Measurements from ENCODE around the gene MXRA8. TPM values are rescaled to one million over a fixed set of nuclear protein-coding genes. Genes with fewer than 3 reads are reported as not detected.

Gene MXRA8
- total and polyA plus RNA-seq, 7 experiments from 2014 or later, result 0.39 to 2.2 (median 0.86) TPM

DNA sequence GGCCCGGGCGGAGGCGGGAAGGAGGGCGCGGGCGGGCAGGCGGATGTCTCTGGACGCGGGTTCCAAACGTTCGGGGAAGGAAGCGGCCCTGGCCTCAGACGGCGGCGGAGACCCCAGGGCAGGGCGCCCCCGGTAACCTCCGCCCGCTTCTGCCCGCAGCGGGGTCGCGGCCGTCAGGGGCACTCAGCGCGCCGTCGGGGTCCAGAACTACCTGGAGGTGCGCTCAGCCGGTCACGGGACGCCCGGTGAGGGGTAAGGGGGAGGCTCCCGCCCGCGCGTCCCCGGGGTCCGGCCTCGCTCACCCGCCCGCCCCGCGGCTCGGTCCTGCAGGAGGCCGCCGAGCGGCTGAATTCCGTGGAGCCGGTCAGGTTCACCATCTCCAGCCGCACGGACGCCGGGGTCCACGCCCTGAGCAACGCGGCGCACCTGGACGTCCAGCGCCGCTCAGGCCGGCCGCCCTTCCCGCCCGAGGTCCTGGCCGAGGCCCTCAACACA is 49.6 kb downstream of the MXRA8 start:
- Mint-ChIP-seq H3K9me3 (peaks cover 0 to 2% (median 0%) of the 10 kb centered on the region in 11 donors), H3K27me3 (no peaks in the 10 kb centered on the region), H3K4me1 (peaks cover 11 to 24% (median 17%) of the 10 kb centered on the region in 7 donors), H3K27ac (peak overlapping the region in 8 of 9 donors; percentile 47 to 91 (median 78)), H3K36me3 (peaks cover 0 to 6% (median 0%) of the 10 kb centered on the region in 5 donors), H3K4me3 (peak overlapping the region; percentile 62 to 91 (median 84))
- ChIA-PET POLR2A (interaction anchor here (1.3 kb wide), 1 partner anchor 15 kb away, joined by 3 read pairs; no protein-coding TSS in a partner anchor), CTCF (no interaction called here)
- peaks cover 31 to 34% of the 10 kb centered on the region in 2 donors for H3K4me1 ChIP-seq (ENCODE audit: control insufficient read depth in 2 of 2, insufficient read depth in 2 of 2, low read length in 2 of 2)
- DNase-seq (peak in 1 of 9 donors; percentile 23), ATAC-seq (no peak)
- H3K27me3 ChIP-seq (ENCODE audit: control insufficient read depth in 2 of 2, insufficient read depth in 2 of 2, low read length in 2 of 2), result no peaks in the 10 kb centered on the region
- intact Hi-C loops (cut with micrococcal nuclease), result loop anchor here (1.0 to 10.0 kb wide), 15 partner anchors 15 to 600 kb away; partner anchors contain the start of genes AURKAIP1 (in 2 of the 2), B3GALT6 (in 2 of the 2), C1orf159 (in 2 of the 2) and CPTP (in 2 of the 2)
- peak overlapping the region; percentile 64 for H3K4me3 ChIP-seq (ENCODE audit: low read length)
- peaks cover 0 to 36% (median 0%) of the 10 kb centered on the region in 3 experiments for H3K36me3 ChIP-seq (ENCODE audit: control insufficient read depth in 2 of 3, insufficient read depth in 3 of 3, low read length in 3 of 3)
- H3K9me3 ChIP-seq (ENCODE audit: control insufficient read depth in 2 of 3, low read length in 3 of 3), result no peaks in the 10 kb centered on the region
- H3K27ac ChIP-seq (ENCODE audit: low read depth, low read length), result peak overlapping the region; percentile 90

DNA sequence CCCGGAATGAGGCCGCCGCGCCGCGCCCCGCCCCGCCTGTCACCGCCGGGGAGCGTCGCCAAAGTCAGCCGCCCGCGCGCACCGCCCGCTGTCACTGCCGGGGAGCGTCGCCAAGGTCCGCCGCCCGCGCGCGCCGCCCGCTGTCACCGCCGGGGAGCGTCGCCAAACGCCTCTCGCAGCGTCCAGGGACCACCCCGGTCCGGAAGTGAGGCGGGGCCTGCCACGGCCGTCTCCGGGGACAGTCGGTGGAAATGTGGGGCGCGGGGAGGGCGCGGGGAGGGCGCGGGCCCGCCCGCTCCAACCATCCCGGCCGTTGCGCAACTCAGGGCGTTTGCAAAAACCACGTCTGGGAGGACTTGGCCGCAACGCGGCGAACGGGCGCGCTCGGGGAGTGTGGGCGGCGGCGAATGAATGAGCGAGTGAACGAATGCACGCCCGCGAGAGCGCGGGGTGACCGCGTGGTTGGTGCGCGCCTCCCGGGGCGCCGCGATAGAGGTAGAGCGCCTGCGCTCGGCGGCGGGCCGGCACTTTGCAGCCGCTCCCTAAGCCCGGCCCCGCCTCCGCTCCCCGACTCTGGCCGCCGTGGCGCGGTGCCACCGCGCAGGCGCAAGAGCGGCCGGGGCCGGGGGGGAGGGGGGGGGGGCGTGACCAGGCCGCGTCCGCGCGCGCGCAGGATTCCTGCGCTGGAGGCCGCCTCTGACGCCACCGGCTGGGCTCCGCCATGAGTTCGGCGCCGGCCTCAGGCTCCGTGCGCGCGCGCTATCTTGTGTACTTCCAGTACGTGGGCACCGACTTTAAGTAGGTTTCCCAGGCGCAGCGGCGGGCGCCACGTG is 50.2 kb downstream of the MXRA8 start, which contains the start of the genes ACAP3 and PUSL1:
TSS of gene ACAP3 (minus strand) at position 8 of the 833 bp plus-strand sequence. CDS start 115 bp downstream, outside the sequence.
TSS of gene PUSL1 (plus strand) at position 675 of the 833 bp plus-strand sequence. CDS start at position 722, 47 bp downstream.
- H3K4me3 Mint-ChIP-seq, result peak within 1 kb of the TSS; percentile 82 to 94 (median 88)
- no peaks in the 10 kb centered on the region for H3K27me3 Mint-ChIP-seq
- peaks cover 0 to 2% (median 0%) of the 10 kb centered on the region in 11 donors for H3K9me3 Mint-ChIP-seq
- intact Hi-C loops (cut with micrococcal nuclease), result loop anchor here (1.0 to 10.0 kb wide), 15 partner anchors 16 to 601 kb away; partner anchors contain the start of genes AURKAIP1 (in 2 of the 2), B3GALT6 (in 2 of the 2), C1orf159 (in 2 of the 2) and CPTP (in 2 of the 2)
- Histone ChIP-seq H3K27ac (ENCODE audit: low read depth, low read length) (peak within 1 kb of the TSS; percentile 90), H3K9me3 (ENCODE audit: control insufficient read depth in 2 of 3, low read length in 3 of 3) (no peaks in the 10 kb centered on the region), H3K36me3 (ENCODE audit: control insufficient read depth in 2 of 3, insufficient read depth in 3 of 3, low read length in 3 of 3) (peaks cover 0 to 29% (median 0%) of the 10 kb centered on the region in 3 experiments), H3K4me1 (ENCODE audit: control insufficient read depth in 2 of 2, insufficient read depth in 2 of 2, low read length in 2 of 2) (peaks cover 31 to 34% of the 10 kb centered on the region in 2 donors), H3K4me3 (ENCODE audit: low read length) (peak within 1 kb of the TSS; percentile 83), H3K27me3 (ENCODE audit: control insufficient read depth in 2 of 2, insufficient read depth in 2 of 2, low read length in 2 of 2) (no peaks in the 10 kb centered on the region)
- ChIA-PET POLR2A (interaction anchor here (0.7 to 1.5 kb wide), 3 partner anchors 17 to 150 kb away, joined by 3 to 4 read pairs (median 3); partner anchors contain the start of gene CCNL2), CTCF (no interaction called here)
- peak; percentile 88 to 94 (median 91) for DNase-seq
- peaks cover 0 to 6% (median 0%) of the 10 kb centered on the region in 5 donors for H3K36me3 Mint-ChIP-seq
- peaks cover 11 to 24% (median 17%) of the 10 kb centered on the region in 7 donors for H3K4me1 Mint-ChIP-seq
- peak; percentile 87 for ATAC-seq
- peak within 1 kb of the TSS; percentile 47 to 94 (median 89) for H3K27ac Mint-ChIP-seq

DNA sequence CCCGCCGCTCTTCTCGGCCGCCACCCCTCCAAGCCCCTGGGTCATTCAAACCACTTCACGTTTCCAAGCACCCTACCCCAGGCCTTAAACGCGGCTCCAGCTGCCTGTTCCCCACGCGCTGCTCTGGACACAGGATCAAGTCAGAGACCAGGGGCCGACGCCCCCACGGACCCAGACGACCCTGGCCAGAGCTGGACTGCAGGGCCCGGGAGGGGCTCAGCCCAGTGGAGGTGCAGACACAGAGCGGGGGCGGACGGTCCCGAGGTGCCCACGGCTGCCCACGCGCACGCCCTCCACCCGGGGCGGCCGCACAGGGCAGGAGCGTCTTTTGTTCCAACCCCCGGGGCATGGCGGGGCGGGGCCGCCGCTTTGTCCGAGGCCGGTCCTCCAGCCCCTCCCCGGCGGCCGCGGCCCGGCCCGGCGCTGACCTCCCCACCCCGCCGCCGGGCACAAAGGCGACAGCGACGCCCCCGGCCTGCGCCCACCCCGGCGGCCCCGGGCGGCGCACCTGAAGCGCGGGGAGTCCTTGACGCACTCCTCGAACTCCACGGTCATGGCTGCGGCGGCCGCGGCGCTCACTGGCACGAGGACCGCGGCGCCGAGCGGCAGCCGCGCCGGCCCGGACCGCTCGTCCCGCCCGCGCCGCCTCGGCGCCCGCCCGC is 51.0 kb downstream of the MXRA8 start:
- no peak for ATAC-seq
- no peaks in the 10 kb centered on the region for H3K27me3 Mint-ChIP-seq

DNA sequence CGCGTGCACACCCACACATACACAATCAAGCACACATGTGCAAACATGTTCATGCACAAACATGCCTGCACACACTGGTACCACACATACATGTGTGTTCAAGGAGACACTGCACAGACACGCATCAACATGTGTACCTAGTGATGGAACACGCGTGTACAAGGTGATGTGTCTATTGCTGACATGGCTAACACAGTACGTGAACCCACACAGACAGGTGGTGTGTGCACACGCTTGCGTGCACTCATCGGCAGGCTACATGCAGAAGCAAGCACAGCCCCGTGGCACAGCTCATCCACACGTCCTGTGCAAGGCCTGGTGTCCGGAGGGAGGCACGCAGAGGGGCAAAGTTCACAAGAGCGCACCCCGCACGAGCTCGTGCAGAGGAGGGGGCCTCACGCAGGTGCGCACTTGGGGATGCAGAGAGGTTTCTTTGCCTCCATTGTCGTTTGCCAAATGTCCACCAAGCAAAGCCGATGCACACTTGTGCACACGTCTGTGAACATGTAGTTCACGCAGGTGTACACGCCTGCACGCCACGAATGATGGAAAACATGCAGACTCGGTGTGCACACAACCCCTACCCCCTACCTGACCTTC is 51.6 kb downstream of the MXRA8 start:
- H3K27me3 Mint-ChIP-seq, result no peaks in the 10 kb centered on the region
- intact Hi-C loops (cut with micrococcal nuclease), result loop anchor here (5.0 to 10.0 kb wide), 4 partner anchors 54 to 294 kb away; partner anchors contain the start of genes ISG15 (in 2 of the 2) and ATAD3A (in 1 of the 2)
- H3K36me3 Mint-ChIP-seq, result peaks cover 0 to 6% (median 0%) of the 10 kb centered on the region in 5 donors
- peaks cover 0 to 2% (median 0%) of the 10 kb centered on the region in 11 donors for H3K9me3 Mint-ChIP-seq
- Histone ChIP-seq H3K9me3 (ENCODE audit: control insufficient read depth in 2 of 3, low read length in 3 of 3) (no peaks in the 10 kb centered on the region), H3K4me1 (ENCODE audit: control insufficient read depth in 2 of 2, insufficient read depth in 2 of 2, low read length in 2 of 2) (peaks cover 31 to 34% of the 10 kb centered on the region in 2 donors), H3K27me3 (ENCODE audit: control insufficient read depth in 2 of 2, insufficient read depth in 2 of 2, low read length in 2 of 2) (no peaks in the 10 kb centered on the region), H3K27ac (ENCODE audit: low read depth, low read length) (peak overlapping the region; percentile 78), H3K36me3 (ENCODE audit: control insufficient read depth in 2 of 3, insufficient read depth in 3 of 3, low read length in 3 of 3) (peaks cover 0 to 18% (median 0%) of the 10 kb centered on the region in 3 experiments), H3K4me3 (ENCODE audit: low read length) (peak overlapping the region; percentile 30)
- H3K27ac Mint-ChIP-seq, result peak overlapping the region; percentile 40 to 92 (median 83)
- ChIA-PET POLR2A (interaction anchor here (0.7 to 1.5 kb wide), 3 partner anchors 19 to 149 kb away, joined by 3 to 4 read pairs (median 3); partner anchors contain the start of gene CCNL2), CTCF (no interaction called here)
- ATAC-seq (no peak), DNase-seq (no peak)
- peak overlapping the region; percentile 82 to 94 (median 88) for H3K4me3 Mint-ChIP-seq
- peaks cover 11 to 24% (median 17%) of the 10 kb centered on the region in 7 donors for H3K4me1 Mint-ChIP-seq

More for the DNA sequence above, 51.0 kb downstream of the MXRA8 start:
- Mint-ChIP-seq H3K27ac (peak overlapping the region; percentile 40 to 92 (median 83)), H3K4me1 (peaks cover 11 to 24% (median 17%) of the 10 kb centered on the region in 7 donors), H3K9me3 (peaks cover 0 to 2% (median 0%) of the 10 kb centered on the region in 11 donors), H3K4me3 (peak overlapping the region; percentile 82 to 94 (median 88)), H3K36me3 (peaks cover 0 to 6% (median 0%) of the 10 kb centered on the region in 5 donors)
- H3K9me3 ChIP-seq (ENCODE audit: control insufficient read depth in 2 of 3, low read length in 3 of 3), result no peaks in the 10 kb centered on the region
- POLR2A ChIA-PET, result interaction anchor here (0.7 to 1.5 kb wide), 3 partner anchors 18 to 149 kb away, joined by 3 to 4 read pairs (median 3); partner anchors contain the start of gene CCNL2
- peaks cover 0 to 22% (median 0%) of the 10 kb centered on the region in 3 experiments for H3K36me3 ChIP-seq (ENCODE audit: control insufficient read depth in 2 of 3, insufficient read depth in 3 of 3, low read length in 3 of 3)
- H3K27me3 ChIP-seq (ENCODE audit: control insufficient read depth in 2 of 2, insufficient read depth in 2 of 2, low read length in 2 of 2), result no peaks in the 10 kb centered on the region
- CTCF ChIA-PET, result no interaction called here
- peak overlapping the region; percentile 30 for H3K4me3 ChIP-seq (ENCODE audit: low read length)
- H3K27ac ChIP-seq (ENCODE audit: low read depth, low read length), result peak overlapping the region; percentile 78
- DNase-seq, result peak in 2 of 9 donors; percentile 18 to 54
- peaks cover 31 to 34% of the 10 kb centered on the region in 2 donors for H3K4me1 ChIP-seq (ENCODE audit: control insufficient read depth in 2 of 2, insufficient read depth in 2 of 2, low read length in 2 of 2)
- intact Hi-C loops (cut with micrococcal nuclease), result loop anchor here (5.0 to 10.0 kb wide), 4 partner anchors 55 to 295 kb away; partner anchors contain the start of genes ISG15 (in 2 of the 2) and ATAD3A (in 1 of the 2)

DNA sequence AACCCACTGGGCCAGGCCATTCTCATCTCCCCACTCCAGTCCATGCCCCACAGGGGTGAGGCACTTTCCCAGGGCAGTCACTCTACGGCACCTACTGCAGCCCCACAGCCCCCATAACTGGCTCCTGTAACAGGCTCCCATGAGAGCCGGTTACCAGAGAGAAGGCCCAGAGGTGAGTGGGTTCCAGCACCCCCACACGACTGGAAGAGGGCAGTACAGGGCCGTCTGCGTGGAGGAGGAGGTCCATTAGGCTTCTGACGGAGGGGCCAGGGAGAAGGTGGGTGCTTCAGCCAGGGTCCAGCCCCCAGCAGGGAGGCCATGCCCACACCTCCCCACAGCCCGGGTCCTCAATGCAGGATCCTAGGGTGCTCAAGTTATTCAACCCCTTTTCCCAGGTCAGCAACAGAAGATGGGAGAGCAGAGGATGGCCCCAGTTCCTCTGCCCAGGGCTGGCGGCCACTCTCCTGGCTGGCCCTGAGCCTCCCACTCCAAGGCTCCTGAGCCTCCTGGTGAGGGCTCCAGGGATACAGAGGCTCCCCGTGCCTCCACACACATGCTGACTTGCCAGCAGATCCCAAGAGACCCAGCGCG is 52.2 kb downstream of the MXRA8 start:
- H3K4me1 ChIP-seq (ENCODE audit: control insufficient read depth in 2 of 2, insufficient read depth in 2 of 2, low read length in 2 of 2), result peaks cover 31 to 34% of the 10 kb centered on the region in 2 donors
- DNase-seq (no peak), ATAC-seq (no peak)
- peaks cover 0 to 12% (median 0%) of the 10 kb centered on the region in 3 experiments for H3K36me3 ChIP-seq (ENCODE audit: control insufficient read depth in 2 of 3, insufficient read depth in 3 of 3, low read length in 3 of 3)
- ChIA-PET CTCF (no interaction called here), POLR2A (interaction anchor here (1.3 to 1.5 kb wide), 3 partner anchors 48 to 93 kb away, joined by 3 to 5 read pairs (median 4); partner anchors contain the start of gene CCNL2)
- H3K27me3 ChIP-seq (ENCODE audit: control insufficient read depth in 2 of 2, insufficient read depth in 2 of 2, low read length in 2 of 2), result no peaks in the 10 kb centered on the region
- Mint-ChIP-seq H3K4me3 (peak overlapping the region; percentile 82 to 94 (median 88)), H3K27me3 (no peaks in the 10 kb centered on the region), H3K9me3 (peaks cover 0 to 2% (median 0%) of the 10 kb centered on the region in 11 donors), H3K36me3 (peaks cover 0 to 6% (median 0%) of the 10 kb centered on the region in 5 donors), H3K27ac (peak overlapping the region; percentile 37 to 92 (median 83)), H3K4me1 (peaks cover 11 to 24% (median 17%) of the 10 kb centered on the region in 7 donors)
- peak overlapping the region; percentile 30 for H3K4me3 ChIP-seq (ENCODE audit: low read length)
- no peaks in the 10 kb centered on the region for H3K9me3 ChIP-seq (ENCODE audit: control insufficient read depth in 2 of 3, low read length in 3 of 3)
- peak overlapping the region; percentile 57 for H3K27ac ChIP-seq (ENCODE audit: low read depth, low read length)
- intact Hi-C loops (cut with micrococcal nuclease), result loop anchor here (5.0 to 10.0 kb wide), 4 partner anchors 54 to 294 kb away; partner anchors contain the start of genes ISG15 (in 2 of the 2) and ATAD3A (in 1 of the 2)

Measured in naive thymus-derived CD4-positive, alpha-beta T cell (primary cell).